ENCODE measurements around the gene C19orf85.
A peak's percentile ranks its signal among the peaks of the same experiment; 100 is the strongest.
"Not testable (repeated sequence)": the region's sequence is repeated elsewhere in the genome, so short reads cannot be mapped to it uniquely, and the experiment has no call there.

C19orf85 gene

DNA sequence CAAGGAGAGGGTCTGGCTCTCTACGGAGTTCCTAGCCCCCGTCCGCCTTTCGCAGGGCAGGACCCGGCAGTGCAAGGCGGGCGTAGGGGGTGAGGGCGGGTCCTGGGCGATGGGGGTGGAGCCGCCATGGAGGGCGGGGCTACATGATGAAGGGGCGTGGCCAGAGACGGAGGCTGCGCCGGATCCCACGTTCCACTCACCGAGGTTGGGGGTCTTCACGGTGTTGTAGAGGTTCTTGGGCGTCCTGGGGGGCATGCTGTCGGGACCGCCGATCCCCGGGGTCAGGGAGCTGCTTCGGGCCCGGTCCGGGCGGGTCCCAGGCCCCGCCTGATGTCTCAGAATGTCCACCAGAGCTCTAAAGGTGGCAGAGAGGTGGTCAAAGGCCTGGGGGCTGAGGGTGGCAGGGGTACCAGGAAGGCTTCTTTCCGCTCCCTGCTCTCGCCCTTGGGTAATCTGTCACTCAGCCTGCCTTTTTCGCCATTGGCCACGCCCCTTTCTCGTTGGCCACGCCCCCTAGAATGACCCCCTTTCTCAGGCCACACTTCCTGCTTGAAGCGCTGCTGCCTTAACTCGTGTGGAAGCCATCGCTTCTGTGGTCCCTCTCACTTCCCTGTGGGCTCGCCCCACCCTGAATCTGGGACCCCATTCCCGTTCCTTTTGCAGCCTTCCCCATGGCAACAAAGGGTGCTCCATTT is 24.0 kb downstream of the C19orf85 start:
- no peak for DNase-seq (ENCODE audit: low spot score)

DNA sequence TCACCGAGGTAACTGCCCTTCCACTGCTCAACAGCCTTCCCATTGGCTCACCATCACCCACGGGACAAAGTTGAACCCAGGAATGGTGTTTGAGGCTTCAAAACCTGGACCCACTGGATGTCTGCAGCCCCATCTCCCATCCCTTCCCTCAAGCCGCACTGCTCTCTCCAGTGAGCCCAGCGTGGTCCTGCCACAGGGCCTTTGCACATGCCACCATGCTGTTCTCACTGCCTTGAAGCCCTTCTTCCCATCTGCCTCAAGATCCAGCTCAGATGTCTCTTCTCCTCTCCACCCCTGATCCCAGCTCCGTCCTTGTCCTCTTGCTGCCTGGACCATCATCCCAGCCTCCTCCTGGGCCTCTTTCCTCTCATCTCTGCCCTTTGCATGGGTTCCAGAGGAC is 25.5 kb downstream of the C19orf85 start:
- DNase-seq (ENCODE audit: low spot score): no peak

DNA sequence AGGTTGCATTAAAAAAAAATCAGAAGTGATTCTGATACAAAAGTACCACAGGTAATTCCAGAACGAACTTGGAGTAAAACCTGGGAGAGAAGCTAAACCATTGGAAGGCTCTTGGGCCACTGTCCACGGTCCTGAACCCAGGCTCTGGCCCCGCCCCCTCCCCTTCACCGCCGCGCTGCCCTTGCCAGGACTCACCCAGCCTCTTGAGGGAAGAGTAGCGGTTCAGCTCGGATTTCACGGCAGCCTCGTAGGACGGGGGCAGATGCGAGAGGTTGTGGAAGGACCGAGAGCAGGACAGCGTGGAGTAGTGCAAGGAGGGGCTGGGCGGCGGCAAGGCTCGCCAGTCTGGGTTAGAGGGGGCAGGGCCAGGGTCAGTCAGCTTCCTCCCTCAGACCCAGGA is 27.1 kb downstream of the C19orf85 start:
- DNase-seq (ENCODE audit: low spot score): no peak

- no peak for DNase-seq (ENCODE audit: low spot score)
These were observed 27.7 kb downstream of the C19orf85 start for GRCh38 chr19:55436847-55437246.

GRCh38 chr19:55435020-55435419 is 29.5 kb downstream of the C19orf85 start:
- no peak for DNase-seq (ENCODE audit: low spot score)

DNA sequence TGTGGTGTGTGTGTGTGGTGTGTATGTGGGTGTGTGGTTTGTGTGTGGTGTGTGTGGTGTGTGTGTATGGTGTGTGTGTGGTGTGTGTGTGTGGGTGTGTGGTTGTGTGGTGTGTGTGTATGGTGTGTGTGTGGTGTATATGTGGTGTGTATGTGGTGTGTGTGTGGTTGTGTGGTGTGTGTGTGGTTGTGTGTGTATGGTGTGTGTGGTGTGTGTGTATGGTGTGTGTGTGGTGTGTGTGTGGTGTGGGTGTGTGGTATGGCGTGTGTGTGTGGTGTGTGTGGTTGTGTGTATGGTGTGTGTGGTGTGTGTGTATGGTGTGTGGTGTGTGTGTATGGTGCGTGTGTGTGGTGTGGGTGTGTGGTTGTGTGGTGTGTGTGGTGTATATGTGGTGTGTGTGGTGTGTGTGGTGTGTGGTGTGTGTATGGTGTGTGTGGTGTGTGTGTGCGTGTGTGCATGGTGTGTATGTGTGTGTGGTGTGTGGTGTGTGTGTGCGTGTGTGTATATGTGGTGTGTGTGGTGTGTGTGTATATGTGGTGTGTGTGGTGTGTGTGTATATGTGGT is 30.1 kb downstream of the C19orf85 start:
- no peak for DNase-seq (ENCODE audit: low spot score)

DNA sequence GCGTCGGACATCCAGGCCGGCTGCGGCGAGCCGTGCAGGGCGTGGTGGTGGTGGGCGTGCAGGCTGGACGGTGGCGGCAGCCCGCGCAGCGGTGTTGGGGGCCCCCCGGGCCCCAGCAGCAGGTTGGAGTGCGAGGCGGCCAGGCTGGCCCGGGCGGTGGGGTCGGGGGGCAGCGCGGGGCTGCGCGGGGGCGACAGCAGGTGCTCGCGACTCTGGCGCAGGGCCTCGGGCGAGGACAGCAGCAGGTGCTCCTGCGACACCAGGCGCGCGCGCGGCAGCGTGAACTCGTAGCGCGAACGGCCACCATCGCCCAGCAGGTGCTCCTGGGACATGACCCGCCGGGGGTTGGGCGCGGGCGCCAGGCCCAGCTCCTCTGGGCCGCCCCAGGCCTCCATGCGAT is 31.3 kb downstream of the C19orf85 start:
- no peak for DNase-seq (ENCODE audit: low spot score)

DNA sequence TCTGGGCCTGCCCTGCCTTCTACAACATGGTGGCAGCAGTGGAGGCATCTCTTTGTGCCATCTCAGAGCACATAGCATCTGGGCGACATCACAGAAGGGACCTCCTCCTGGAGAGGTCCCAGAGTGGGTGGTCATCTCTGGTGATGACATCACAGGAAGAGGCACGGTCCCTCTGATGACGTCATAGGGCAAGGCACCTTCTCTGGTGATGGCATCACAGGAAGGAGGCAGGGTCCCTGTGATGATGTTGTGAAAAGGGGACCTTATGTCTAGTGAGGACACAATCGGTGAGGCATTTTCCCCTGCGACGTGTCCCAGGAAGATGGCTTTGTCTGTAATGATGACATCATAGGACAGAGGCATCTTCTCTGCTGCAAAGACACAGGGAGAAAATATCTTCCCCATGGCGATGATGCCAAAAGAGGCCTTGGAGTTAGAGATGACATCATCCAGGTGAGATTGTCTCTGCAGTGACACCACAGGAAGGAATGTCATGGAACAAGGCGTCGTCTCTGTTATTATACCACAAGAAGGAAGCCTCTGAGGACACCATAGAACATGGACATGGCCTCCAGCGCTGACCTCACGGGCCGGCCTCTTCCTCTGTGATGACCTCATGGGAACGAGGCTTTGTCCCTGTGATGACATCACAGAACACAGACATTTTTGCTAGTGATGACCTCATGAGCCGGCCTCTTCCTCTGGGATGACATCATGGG is 32.2 kb downstream of the C19orf85 start:
- no peak for DNase-seq (ENCODE audit: low spot score)

- DNase-seq (ENCODE audit: low spot score): no peak
These were observed 33.4 kb downstream of the C19orf85 start for GRCh38 chr19:55431183-55431582.

DNA sequence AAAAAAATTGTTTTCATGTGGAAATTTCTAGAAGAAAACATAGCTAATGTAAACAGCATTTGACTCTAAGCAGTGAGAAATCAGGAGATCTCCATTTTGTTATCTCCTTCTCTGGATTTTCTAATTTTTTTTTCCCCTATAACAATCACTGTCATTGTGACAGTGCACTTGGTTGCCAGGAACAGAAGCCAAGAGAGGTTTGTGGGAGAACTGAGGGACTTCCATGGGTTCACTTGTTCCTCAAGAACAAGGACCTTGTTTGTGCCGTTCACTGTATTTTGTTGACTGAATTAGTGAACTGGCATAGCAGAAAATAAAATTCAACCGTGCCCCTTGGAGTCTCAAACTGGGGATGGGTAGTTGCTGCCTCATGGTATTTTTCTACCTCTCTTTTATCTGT is 38.5 kb downstream of the C19orf85 start:
- peak; percentile 94 for DNase-seq (ENCODE audit: low spot score)

- DNase-seq (ENCODE audit: low spot score): no peak
These were observed 40.0 kb downstream of the C19orf85 start for GRCh38 chr19:55424518-55424917.

GRCh38 chr19:55423225-55424005 is 41.1 kb downstream of the C19orf85 start:
- DNase-seq (ENCODE audit: low spot score): peak; percentile 74

GRCh38 chr19:55421281-55421680 is 43.3 kb downstream of the C19orf85 start:
- DNase-seq (ENCODE audit: low spot score): not testable (repeated sequence)

- DNase-seq (ENCODE audit: low spot score): no peak
These were observed 44.8 kb downstream of the C19orf85 start for GRCh38 chr19:55419624-55420236.

- no peak for DNase-seq (ENCODE audit: low spot score)
These were observed 45.4 kb downstream of the C19orf85 start for GRCh38 chr19:55419103-55419502.

DNA sequence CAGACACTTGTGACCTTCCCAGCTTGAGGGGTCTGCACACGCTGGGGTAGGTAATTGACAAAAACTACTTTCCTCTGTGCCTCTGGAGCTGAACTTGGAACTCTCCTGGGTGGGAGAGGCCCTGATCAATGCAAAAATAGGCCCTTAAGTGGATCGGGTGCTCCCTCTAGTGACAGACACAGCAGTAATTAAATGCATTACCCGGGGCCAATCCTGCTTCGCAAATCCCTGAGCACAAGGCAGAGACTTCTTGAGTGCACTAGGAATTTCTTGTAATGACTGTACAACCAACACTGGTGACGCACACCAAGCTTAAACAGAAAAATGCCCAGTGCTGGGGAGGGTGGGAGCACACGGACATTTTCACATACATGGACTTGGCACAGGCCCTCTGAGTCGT is 46.4 kb downstream of the C19orf85 start:
- DNase-seq (ENCODE audit: low spot score): peak; percentile 80

All from putamen (tissue), 1 donor.